ENCODE results near the gene TRABD2B. TPM values are rescaled to one million over a fixed set of nuclear protein-coding genes. Genes with fewer than 3 reads are reported as not detected.
A peak's percentile ranks its signal among the peaks of the same experiment; 100 is the strongest.

Gene TRABD2B
- total and polyA plus RNA-seq, 2 experiments from 2014 or later = 1.6 to 2.0 TPM

DNA sequence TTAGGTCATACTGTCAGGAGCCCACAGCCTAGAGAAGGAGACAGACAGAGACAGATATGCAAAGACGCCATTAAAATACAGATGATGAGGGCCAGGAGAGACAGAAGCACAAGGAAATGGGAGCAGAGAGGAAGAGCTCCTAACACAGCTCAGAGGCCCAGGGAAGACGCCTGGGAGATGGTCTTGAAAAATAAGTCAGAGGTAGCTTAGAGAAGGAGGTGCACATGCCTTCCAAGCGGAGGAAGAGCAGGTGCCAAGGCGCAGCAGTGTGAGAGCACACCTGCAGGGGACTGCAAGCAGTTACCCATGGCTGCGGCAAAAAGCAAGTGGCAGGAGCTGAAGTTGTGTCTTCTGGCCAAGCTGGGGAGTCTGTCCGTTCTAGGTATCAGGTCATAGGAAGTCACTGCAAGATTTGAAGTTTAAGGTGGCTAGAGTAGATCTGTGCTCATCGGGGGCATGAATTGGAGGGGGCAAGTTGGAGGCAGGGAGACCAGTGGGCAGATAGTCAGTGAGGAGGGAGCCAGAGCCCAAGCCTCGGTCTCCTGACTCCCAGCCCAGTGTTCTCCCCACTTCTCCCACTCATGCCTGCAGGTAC, 1.3 kb upstream of the TRABD2B start:
- H3F3A ChIP-seq (replicated peaks; ENCODE audit: low read depth) = no peaks in the 10 kb centered on the region
- peak overlapping the region; percentile 48 for H3K4me3 ChIP-seq
- peak overlapping the region; percentile 70; the same call in 1 of the 3 replicates for H3K4me3 Mint-ChIP-seq
- H3K27ac ChIP-seq (ENCODE audit: low read depth) = no peak overlapping the region
- peaks cover 4% of the 10 kb centered on the region; the same call in 1 of the 2 replicates for H3K79me2 ChIP-seq (replicated peaks; ENCODE audit: insufficient read depth)
- peaks cover 2% of the 10 kb centered on the region; the same call in 2 of the 3 replicates for H3K36me3 Mint-ChIP-seq (ENCODE audit: low read depth)
- peaks cover 27% of the 10 kb centered on the region for H3K4me1 ChIP-seq (ENCODE audit: insufficient read depth)
- H3K4me1 Mint-ChIP-seq = peaks cover 43% of the 10 kb centered on the region
- no peaks in the 10 kb centered on the region for H3K36me3 ChIP-seq (ENCODE audit: insufficient read depth)
- ATAC-seq (peak; percentile 9; the same call in 1 of the 3 replicates), DNase-seq (ENCODE audit: low spot score) (peak; percentile 43)
- no peaks in the 10 kb centered on the region for H3K9me3 Mint-ChIP-seq
- H2AFZ ChIP-seq = no peak overlapping the region
- peaks cover 40% of the 10 kb centered on the region for H3K27me3 ChIP-seq (ENCODE audit: insufficient read depth)
- peak overlapping the region; percentile 71 for H3K4me2 ChIP-seq
- no peak overlapping the region for H3K27ac Mint-ChIP-seq
- TF ChIP-seq CREB1 (CRISPR knock-in tag; IDR thresholded peaks at IDR 0.05; ENCODE audit: low read depth) = no peak
- TF ChIP-seq, protein P1, sequence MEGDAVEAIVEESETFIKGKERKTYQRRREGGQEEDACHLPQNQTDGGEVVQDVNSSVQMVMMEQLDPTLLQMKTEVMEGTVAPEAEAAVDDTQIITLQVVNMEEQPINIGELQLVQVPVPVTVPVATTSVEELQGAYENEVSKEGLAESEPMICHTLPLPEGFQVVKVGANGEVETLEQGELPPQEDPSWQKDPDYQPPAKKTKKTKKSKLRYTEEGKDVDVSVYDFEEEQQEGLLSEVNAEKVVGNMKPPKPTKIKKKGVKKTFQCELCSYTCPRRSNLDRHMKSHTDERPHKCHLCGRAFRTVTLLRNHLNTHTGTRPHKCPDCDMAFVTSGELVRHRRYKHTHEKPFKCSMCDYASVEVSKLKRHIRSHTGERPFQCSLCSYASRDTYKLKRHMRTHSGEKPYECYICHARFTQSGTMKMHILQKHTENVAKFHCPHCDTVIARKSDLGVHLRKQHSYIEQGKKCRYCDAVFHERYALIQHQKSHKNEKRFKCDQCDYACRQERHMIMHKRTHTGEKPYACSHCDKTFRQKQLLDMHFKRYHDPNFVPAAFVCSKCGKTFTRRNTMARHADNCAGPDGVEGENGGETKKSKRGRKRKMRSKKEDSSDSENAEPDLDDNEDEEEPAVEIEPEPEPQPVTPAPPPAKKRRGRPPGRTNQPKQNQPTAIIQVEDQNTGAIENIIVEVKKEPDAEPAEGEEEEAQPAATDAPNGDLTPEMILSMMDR (conservative IDR thresholded peaks at IDR 0.05; ENCODE audit: low read depth in 2 of 2) = 0 out of 4 replicates have a peak, but pooled peaks of 1 of the 2 experiments have one; percentile 12
- no peaks in the 10 kb centered on the region for H3K9me2 ChIP-seq (ENCODE audit: insufficient read depth)
- H3K27me3 Mint-ChIP-seq (ENCODE audit: insufficient read depth, low read depth, poor library complexity) = peaks cover 24% of the 10 kb centered on the region
- no peaks in the 10 kb centered on the region for H4K20me1 ChIP-seq (replicated peaks; ENCODE audit: insufficient read depth)

DNA sequence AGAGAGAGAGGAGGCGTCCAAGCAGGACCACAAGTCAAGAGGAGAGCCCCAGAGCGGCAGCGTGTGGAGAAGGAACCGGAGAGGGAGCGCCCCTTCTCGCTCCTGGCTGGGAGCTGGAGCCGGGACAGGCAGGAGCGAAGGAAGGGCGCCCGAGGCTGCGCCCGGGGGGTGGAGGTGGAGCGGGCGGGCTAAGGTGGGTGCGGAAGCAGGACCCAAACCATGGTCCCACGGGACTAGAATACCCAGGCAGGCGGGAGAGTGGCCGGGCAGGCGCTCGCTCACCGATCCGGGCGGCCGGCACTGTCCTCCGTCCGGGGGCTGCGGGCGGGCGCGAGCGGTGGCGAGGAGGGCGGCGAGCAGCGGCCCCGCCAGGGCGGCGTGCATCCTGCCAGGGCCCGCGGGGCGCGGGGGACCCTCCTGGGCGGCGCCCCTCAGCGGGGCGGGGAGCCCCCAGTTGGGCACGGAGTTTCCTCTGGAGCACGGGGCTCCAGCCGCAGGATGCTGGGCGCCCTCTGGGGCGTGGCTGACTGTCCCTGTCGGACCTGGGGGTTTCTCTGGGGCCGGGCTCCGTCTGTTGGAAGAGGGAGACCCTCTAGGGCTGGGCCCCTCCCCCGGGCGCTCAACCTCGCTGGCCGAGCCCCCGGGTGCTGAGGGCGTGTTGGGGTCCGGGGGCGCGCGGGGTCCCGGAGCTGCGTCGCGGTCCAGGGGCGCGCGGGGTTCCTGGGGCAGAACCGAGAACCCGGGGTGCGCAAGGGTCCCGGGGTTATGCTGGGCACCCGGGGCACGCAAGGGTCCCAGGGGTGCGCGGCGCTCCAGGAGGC, 569 bp downstream of the TRABD2B start:
- Mint-ChIP-seq H3K9me3 (no peaks in the 10 kb centered on the region), H3K27ac (no peak overlapping the region), H3K36me3 (ENCODE audit: low read depth) (peaks cover 13% of the 10 kb centered on the region), H3K4me1 (peaks cover 50% of the 10 kb centered on the region), H3K27me3 (ENCODE audit: insufficient read depth, low read depth, poor library complexity) (peaks cover 24% of the 10 kb centered on the region), H3K4me3 (peak overlapping the region; percentile 85)
- Histone ChIP-seq H3K79me2 (replicated peaks; ENCODE audit: insufficient read depth) (peaks cover 4% of the 10 kb centered on the region; the same call in 1 of the 2 replicates), H2AFZ (peak overlapping the region; percentile 89), H4K20me1 (replicated peaks; ENCODE audit: insufficient read depth) (no peaks in the 10 kb centered on the region), H3K36me3 (ENCODE audit: insufficient read depth) (no peaks in the 10 kb centered on the region), H3K27me3 (ENCODE audit: insufficient read depth) (peaks cover 40% of the 10 kb centered on the region), H3K9me2 (ENCODE audit: insufficient read depth) (no peaks in the 10 kb centered on the region), H3K4me3 (peak overlapping the region; percentile 85), H3F3A (replicated peaks; ENCODE audit: low read depth) (no peaks in the 10 kb centered on the region), H3K4me2 (peak overlapping the region; percentile 95), H3K4me1 (ENCODE audit: insufficient read depth) (peaks cover 38% of the 10 kb centered on the region), H3K27ac (ENCODE audit: low read depth) (no peak overlapping the region)
- ATAC-seq (peak; percentile 45), DNase-seq (ENCODE audit: low spot score) (peak; percentile 59)
- TF ChIP-seq, protein P2, sequence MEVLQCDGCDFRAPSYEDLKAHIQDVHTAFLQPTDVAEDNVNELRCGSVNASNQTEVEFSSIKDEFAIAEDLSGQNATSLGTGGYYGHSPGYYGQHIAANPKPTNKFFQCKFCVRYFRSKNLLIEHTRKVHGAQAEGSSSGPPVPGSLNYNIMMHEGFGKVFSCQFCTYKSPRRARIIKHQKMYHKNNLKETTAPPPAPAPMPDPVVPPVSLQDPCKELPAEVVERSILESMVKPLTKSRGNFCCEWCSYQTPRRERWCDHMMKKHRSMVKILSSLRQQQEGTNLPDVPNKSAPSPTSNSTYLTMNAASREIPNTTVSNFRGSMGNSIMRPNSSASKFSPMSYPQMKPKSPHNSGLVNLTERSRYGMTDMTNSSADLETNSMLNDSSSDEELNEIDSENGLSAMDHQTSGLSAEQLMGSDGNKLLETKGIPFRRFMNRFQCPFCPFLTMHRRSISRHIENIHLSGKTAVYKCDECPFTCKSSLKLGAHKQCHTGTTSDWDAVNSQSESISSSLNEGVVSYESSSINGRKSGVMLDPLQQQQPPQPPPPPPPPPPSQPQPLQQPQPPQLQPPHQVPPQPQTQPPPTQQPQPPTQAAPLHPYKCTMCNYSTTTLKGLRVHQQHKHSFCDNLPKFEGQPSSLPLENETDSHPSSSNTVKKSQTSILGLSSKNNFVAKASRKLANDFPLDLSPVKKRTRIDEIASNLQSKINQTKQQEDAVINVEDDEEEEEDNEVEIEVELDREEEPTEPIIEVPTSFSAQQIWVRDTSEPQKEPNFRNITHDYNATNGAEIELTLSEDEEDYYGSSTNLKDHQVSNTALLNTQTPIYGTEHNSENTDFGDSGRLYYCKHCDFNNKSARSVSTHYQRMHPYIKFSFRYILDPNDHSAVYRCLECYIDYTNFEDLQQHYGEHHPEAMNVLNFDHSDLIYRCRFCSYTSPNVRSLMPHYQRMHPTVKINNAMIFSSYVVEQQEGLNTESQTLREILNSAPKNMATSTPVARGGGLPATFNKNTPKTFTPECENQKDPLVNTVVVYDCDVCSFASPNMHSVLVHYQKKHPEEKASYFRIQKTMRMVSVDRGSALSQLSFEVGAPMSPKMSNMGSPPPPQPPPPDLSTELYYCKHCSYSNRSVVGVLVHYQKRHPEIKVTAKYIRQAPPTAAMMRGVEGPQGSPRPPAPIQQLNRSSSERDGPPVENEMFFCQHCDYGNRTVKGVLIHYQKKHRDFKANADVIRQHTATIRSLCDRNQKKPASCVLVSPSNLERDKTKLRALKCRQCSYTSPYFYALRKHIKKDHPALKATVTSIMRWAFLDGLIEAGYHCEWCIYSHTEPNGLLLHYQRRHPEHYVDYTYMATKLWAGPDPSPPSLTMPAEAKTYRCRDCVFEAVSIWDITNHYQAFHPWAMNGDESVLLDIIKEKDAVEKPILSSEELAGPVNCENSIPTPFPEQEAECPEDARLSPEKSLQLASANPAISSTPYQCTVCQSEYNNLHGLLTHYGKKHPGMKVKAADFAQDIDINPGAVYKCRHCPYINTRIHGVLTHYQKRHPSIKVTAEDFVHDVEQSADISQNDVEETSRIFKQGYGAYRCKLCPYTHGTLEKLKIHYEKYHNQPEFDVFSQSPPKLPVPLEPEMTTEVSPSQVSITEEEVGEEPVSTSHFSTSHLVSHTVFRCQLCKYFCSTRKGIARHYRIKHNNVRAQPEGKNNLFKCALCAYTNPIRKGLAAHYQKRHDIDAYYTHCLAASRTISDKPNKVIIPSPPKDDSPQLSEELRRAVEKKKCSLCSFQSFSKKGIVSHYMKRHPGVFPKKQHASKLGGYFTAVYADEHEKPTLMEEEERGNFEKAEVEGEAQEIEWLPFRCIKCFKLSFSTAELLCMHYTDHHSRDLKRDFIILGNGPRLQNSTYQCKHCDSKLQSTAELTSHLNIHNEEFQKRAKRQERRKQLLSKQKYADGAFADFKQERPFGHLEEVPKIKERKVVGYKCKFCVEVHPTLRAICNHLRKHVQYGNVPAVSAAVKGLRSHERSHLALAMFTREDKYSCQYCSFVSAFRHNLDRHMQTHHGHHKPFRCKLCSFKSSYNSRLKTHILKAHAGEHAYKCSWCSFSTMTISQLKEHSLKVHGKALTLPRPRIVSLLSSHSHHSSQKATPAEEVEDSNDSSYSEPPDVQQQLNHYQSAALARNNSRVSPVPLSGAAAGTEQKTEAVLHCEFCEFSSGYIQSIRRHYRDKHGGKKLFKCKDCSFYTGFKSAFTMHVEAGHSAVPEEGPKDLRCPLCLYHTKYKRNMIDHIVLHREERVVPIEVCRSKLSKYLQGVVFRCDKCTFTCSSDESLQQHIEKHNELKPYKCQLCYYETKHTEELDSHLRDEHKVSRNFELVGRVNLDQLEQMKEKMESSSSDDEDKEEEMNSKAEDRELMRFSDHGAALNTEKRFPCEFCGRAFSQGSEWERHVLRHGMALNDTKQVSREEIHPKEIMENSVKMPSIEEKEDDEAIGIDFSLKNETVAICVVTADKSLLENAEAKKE (CRISPR knock-in tag; IDR thresholded peaks at IDR 0.05) = no peak
- TF ChIP-seq JUNB (IDR thresholded peaks at IDR 0.05; ENCODE audit: unreplicated experiment) = no peak
- TF ChIP-seq EZH2 (IDR thresholded peaks at IDR 0.05; ENCODE audit: low read depth, unreplicated experiment) = no peak
- TF ChIP-seq, protein P1 (conservative IDR thresholded peaks at IDR 0.05; ENCODE audit: low read depth in 2 of 2) = no peak
- TF ChIP-seq, protein P3, sequence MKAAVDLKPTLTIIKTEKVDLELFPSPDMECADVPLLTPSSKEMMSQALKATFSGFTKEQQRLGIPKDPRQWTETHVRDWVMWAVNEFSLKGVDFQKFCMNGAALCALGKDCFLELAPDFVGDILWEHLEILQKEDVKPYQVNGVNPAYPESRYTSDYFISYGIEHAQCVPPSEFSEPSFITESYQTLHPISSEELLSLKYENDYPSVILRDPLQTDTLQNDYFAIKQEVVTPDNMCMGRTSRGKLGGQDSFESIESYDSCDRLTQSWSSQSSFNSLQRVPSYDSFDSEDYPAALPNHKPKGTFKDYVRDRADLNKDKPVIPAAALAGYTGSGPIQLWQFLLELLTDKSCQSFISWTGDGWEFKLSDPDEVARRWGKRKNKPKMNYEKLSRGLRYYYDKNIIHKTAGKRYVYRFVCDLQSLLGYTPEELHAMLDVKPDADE (IDR thresholded peaks at IDR 0.05) = no peak
- TF ChIP-seq POLR2AphosphoS5 (IDR thresholded peaks at IDR 0.05; ENCODE audit: low read depth) = no peak
- TF ChIP-seq CREB1 (CRISPR knock-in tag; IDR thresholded peaks at IDR 0.05; ENCODE audit: low read depth) = no peak
